HTR-8/SVneo (cell line): Measurements from ENCODE around the gene GALNT14.
"Not testable (repeated sequence)": the region's sequence is repeated elsewhere in the genome, so short reads cannot be mapped to it uniquely, and the experiment has no call there.

Experiments used
- DNase-seq: peaks from one replicate; pipeline ENCODE4 v3.0.0; 2011; ENCODE audit warnings: low spot score, mixed read lengths; ENCODE audit not compliant: insufficient read length
- FAIRE-seq: peaks from 2 replicates; lab custom pipeline; 2011; peaks lifted over from hg19 to GRCh38; lab: Jason Lieb, UNC

Gene GALNT14, protein sequence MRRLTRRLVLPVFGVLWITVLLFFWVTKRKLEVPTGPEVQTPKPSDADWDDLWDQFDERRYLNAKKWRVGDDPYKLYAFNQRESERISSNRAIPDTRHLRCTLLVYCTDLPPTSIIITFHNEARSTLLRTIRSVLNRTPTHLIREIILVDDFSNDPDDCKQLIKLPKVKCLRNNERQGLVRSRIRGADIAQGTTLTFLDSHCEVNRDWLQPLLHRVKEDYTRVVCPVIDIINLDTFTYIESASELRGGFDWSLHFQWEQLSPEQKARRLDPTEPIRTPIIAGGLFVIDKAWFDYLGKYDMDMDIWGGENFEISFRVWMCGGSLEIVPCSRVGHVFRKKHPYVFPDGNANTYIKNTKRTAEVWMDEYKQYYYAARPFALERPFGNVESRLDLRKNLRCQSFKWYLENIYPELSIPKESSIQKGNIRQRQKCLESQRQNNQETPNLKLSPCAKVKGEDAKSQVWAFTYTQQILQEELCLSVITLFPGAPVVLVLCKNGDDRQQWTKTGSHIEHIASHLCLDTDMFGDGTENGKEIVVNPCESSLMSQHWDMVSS

DNA sequence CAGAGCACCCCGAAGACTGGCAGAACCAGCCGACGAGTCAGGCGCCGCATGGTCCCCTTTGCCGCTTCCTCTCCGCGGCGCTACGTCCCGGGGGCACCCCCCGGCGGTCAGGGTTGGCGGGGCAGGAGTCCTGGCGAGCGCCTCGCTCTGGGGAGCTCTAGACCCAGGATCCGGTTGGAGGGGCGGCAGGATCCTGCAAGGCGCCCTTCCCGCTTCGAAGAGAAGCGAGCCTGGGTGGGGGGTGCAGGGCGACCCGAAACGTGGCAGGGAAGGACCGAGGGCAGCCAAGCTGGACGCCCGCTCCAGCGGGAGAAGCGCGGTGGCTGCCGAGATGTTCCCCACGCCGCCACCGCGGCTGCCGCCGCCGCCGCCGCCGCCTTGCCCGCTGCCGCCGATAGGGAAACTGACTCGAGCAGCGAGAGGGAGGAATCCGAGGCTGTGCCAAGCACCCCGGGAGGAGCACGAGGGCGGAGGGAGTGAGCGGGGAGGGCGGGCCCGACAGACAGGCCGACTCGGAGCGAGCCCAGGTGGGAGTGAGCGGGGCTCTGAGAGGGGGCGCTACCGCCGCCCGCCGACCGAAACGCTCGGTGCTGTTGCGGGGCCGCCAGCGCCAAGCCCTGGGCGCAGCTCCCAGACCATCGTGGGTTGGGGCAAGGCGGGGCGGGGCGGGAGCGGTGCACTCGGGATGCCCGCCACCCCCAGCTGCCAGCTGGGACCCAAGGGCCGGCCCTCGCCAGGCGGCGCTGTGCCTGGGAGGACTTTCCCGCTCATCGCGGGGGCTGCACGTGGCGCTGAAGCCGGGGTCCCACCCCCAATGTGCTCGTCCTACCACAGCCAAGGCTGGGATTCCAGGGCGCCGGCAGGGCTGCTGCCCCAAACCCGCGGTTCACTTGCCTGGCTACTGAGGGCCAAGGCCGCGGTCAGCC is at the start of gene GALNT14:
Gene GALNT14 (minus strand): TSS at position 404 of the 926 bp plus-strand sequence. CDS start 354 bp downstream, at position 50.
- peak; percentile 28 for FAIRE-seq
- DNase-seq, result peak; percentile 61

DNA sequence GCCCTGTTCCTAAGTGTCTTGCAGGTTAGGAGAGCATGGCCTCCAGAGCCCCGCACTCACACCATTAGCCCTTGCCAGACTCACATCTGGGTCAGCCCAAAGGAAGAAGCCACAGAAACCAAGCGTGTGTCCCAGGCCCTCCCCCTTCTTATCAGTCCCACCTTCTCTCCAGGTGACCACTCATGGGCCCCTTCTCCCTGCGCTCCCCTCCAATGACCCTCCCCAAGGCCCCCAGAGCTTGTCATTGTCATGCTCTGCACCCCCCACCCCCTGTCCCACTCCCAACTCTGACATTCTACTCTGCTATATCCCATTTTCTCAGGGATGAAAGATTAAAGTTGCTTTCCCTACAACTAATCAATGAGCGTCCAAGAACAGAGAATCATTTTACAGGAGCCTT is 48.9 kb upstream of the GALNT14 start:
- DNase-seq (no peak), FAIRE-seq (no peak)

DNA sequence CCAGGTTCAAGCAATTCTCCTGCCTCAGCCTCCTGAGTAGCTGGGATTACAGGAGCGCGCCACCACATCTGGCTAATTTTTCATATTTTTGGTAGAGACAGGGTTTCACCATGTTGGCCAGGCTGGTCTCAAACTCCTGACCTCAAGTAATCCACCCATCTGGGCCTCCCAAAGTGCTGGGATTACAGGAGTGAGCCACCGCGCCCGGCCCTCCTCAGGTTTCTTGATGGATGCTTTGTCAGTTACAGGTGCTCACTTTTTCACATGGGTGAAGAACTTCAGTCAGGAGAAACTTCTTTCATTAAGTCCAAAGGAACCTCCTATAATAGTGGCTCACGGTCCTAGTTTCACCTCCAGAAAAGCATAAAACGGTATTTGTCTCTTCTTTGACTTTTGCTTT is 45.7 kb upstream of the GALNT14 start:
- DNase-seq, FAIRE-seq: not testable (repeated sequence)

DNA sequence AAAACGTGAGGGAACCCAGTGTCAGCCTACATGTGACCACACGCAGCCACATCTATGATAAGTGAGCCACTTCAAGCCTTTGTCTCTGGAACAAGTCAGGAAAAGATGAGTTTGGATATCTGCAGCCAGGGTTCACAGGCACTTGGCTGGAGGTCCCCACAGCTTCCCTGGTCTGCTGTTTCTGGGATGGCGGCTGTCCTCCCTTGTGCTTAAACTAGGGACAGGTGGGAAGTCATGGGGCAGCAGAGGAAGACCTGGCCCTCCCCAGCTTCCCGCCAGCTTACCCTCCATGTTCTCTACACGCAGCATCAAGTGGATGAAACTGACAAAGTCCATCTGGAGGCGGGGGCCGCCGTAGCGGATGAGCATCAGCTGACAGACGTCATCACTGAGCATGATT is 38.5 kb upstream of the GALNT14 start:
- FAIRE-seq (no peak), DNase-seq (no peak)

DNA sequence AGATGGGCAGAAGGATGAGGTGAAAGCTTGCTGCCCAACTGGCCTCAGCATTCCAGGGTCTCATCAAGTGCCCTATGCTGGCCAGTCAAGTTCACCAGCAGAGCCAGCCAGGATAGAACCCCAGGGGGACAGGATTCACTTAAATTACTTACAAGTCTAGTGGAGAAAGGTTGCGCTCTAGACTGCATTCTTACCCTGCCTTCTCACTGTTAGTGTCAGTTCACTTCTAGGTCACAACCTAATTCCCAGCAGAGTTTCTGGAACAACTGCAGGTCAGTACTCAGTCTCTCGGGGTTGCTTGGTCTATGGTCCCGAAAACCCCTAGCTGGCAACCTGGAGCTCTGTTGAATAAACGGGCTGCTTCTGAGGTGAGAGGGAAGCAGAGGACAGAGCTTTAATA is 32.9 kb upstream of the GALNT14 start:
- FAIRE-seq, result no peak
- no peak for DNase-seq

DNA sequence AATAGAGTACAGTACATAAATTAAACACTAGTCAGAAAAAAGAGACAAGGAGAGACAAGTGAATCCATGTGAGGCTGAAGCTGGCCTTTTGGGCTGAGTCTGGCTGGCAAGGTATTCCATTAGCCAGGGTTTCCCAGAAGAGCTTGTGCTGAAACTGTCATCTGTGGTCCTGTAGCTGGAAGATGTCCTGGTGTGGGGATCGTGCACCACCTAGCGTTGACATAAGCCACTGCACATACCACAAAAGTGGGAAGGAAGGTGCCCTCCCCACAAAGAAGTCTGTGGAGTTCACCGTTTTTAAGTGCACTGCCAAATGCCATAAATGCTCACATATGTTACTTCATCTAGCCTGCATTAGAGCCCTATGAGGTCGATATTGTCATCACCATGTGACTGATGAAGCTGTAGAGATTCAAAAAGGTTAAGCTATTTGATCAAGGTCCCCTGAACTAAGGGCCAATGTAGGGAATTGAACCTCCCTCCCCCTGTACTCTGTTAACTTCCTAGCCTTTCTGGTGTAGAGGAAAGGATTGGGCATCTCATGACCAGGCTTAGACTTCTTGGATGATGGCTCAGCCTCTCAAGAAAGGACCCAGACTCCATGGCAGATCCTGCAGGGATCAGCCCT is 31.9 kb upstream of the GALNT14 start:
- peak; percentile 74 for DNase-seq
- FAIRE-seq, result peak; percentile 60

DNA sequence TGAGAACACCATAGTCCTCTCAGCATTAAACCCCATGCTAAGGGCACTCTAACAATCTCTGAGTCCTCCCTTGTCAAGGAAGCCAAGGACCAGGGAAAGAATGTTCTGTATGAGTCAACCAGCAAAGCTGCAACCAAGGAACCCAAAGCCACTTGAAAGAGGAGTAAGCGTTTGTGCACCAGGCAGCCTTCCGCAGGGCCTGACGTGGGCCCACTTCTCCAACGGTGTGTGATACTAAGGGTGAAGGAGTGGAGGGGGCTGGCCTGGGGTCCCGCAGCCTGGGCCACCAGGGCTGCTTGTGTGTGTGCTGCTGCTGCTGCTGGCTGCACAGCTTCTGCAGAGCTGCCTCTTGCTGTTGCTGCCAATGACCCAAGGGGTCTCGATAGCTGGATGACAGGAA is 30.1 kb upstream of the GALNT14 start:
- DNase-seq (no peak), FAIRE-seq (no peak)

DNA sequence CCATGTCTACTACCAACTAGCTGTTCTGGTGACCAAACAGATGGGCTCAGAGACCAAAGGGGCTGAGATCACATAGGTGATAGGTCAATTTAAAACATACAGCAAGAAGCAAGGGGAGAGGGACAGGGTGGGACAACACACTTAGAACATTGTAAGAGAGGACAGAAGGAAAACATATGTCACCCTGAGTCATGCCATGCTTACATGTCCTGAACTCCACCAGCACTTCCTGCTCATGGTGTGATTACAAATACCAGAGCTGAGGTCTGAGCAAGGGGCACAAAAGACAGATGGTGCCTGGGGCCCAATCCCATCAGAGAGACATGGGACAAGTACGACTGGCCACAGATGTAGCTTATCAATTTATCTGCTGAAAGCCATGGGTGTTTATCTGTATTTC is 28.7 kb upstream of the GALNT14 start:
- FAIRE-seq (no peak), DNase-seq (no peak)

DNA sequence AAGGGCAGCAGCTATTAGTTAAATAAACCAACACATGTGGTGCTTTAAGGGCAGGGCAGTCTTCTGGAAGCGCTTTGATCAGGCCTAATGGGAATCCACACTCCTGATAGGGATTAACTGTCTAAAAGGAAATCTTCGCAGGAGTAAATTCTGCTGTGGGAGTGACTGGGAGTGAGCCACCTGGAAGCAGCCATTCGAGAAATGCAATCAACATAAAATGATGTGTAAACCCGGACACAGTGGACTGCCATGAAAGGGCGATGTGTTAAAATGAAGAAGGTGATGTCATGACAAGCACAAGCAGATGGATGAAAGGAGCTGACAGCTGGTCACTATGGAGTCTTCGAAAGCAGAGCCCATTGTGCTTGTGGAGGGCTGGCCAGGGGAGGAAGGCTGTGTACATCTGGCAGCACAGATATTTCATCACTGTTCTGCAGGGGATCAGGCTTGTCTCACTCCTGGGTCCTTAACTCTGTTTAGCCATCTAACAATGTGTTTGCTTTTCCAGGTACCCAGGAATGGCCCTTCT is 24.8 kb upstream of the GALNT14 start:
- no peak for FAIRE-seq
- DNase-seq, result no peak

DNA sequence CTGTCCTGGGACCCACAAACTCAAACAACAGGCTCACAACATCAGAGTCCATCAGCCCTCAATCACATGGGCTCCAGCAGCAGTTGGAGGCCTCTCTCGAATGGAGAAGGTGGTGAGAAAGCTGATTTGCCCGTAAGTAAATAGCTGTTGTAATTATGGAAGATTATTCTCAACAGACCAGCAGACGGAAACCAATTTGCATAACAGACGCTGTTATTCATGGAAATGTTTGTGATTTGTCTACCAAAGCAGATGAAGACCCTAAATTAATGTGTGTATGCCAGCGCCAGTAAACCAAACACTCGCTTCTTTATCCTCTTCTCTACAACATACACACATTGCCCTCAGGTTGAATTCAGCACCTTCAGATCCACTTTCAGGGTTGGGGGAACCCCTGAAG is 23.4 kb upstream of the GALNT14 start:
- no peak for FAIRE-seq
- DNase-seq, result no peak

DNA sequence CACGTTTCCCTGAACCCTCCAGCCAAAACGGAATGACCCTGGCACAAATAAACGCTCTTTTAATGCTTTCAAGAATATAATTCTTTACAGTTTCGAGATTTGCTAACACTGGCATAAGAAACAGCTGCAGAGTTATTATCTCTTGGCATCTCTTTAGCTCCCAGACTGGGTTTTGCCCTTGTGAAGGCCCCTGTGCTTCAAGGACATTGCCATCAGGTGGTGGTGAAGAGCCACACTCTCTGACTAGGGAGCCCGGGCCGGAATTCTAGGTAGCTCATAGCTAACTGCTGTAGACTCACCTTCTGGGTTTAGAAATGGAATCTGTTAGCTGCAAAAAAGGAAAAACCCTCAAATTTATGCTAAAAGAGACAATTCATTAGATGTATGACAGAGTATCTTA is 13.3 kb upstream of the GALNT14 start:
- DNase-seq (no peak), FAIRE-seq (no peak)

DNA sequence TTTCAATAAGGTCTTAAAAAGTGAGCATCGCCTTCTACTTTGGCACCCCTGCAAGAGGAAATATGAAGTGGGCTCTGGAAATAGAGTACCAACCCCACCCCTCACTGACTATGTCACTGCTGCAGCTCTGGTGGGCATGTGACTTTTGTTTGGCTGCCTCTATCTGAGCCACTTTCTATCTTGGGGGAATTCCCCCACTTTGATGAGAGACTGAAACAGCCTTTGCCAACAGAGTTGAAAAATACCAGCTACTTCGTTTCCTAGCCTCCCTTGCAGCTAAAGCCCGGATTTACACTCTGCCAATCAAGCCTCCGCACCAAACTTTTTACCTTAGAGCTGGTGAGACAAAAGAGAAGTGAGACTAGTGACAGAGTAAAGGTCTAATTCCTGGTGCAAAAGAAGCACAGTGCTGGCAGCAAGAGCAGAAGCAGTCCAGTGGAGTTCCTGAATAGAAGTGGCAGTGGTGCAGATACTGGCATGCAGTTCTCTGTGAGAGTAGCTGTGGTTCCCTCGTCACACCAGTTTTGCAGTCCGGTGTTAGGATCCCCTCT is 12.0 kb upstream of the GALNT14 start:
- DNase-seq, result no peak
- no peak for FAIRE-seq

DNA sequence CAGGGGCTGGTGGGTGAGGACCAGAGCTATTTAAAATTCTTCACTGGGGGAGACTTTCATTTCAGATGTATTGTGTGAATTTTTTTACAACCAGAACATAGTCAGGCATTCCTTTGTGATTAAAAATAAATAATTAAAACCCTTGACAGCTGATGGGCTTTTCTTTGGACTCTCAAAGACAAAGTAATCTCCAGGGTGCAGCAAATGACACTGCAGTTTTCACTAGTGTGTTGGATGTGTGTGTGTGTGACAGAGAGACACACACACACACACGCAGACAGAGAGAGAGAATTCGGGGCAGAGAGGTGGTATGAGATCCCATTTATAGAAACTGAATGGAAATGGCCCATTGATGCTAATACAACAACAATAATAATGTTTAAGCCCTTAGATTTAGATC is 10.3 kb upstream of the GALNT14 start:
- FAIRE-seq, result no peak
- DNase-seq, result no peak

DNA sequence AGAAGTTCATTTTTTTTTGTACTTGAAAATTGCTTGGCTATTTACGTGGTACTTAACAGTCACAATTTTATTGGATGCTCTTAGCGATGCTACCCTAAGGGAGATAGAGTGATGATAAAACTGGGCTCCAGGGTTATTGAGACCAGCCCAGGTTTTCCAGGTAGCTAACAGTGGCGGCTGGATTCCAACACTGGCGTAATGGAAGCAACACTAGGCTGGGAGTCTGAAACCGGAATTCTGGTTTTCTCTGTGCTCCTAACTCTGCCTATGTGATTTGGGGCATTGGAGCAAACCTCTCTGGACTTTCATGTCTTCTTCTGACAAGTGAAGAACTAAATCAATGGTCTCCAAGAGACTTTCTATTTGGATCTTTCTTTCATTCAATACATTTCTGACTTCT is 9.4 kb upstream of the GALNT14 start:
- no peak for FAIRE-seq
- DNase-seq, result no peak

DNA sequence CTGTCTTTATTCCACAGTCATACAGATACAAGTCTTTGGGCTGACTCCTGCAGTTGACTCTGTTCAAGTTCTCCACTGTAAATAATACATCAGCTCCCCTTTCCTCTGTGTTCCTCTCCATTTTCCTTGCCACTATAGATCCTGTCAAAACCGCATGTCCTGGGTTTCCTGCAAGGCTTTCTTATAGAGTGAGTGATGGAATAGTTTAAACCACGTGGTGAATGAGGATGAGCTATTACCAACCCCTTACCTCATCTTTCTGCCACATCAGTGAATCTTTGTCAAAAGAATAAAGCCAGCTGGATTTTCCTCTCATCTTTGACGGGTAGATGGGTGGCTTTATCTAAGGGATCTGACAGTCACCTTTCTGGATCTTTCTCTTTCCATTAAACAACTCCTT is 3.9 kb upstream of the GALNT14 start:
- FAIRE-seq, result no peak
- DNase-seq, result no peak

DNA sequence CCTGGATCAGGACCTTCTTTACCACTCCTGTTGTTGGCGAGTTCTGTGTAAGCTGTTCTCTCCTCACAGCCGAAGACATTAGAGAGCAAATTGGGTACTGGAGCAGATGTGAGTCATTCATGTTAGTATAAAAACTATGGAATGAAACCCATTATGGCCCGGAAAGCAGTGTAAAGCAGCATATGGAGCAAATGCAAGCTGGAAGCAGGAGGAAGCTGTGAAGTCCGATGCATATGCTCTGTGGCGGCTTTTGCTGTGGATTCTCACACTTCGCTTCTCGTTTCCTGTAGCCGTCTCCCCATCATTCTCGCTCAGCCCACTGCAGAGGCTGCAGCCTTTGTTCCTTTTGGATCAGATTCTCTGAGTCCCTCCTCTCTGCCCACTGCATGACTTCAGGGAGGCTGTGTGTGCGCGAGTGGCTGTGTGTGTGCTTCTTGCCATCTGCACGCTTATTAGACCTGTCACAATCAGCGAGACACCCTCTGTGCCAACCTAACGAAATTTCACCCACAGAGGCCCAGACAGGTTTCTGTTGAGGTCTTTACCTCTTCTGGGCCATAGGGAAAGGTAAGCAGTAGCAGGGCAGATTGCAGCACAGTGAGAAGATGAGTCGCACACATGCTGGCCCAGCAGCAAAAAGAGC is 3.3 kb upstream of the GALNT14 start:
- FAIRE-seq, result no peak
- no peak for DNase-seq

DNA sequence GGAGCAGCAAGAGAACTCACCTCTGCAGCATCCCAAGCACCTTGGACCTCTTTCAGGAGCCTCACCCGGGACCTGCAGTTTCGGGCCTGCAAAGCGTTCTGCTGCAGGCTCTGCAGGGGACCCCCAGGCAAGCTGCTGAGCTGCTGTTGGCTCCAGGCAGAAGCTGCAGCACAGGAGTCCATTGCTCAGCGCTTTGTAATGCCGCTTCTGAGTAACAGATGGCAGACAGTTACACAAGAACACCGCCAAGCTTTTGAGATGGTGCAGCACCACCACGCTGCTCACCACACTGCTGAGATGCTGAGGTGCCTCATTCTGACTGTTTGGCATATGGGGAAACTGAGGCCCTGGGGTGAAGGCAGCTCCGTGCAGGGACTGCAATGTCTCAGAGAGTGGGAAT is 1.9 kb upstream of the GALNT14 start:
- no peak for DNase-seq
- no peak for FAIRE-seq

DNA sequence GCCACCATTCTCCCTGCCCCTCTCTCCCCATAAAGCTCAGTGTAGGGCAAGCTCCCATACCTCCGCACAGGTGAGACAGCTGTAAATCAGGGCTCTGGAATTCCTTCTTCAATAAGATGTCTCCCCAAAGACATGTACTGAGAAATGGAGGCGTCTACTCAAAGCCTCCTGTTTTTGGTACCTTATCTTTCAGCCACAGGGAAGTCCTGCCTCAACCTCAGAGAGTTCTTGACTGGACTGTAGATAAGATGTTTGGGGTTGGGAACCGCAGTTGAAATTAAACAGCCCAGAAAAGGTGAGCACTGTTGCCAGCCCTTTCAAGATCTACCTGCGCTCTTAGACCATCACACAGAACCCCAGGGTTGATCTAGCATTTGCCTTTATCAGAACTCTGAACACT is 1.4 kb upstream of the GALNT14 start:
- DNase-seq, result no peak
- FAIRE-seq, result no peak

DNA sequence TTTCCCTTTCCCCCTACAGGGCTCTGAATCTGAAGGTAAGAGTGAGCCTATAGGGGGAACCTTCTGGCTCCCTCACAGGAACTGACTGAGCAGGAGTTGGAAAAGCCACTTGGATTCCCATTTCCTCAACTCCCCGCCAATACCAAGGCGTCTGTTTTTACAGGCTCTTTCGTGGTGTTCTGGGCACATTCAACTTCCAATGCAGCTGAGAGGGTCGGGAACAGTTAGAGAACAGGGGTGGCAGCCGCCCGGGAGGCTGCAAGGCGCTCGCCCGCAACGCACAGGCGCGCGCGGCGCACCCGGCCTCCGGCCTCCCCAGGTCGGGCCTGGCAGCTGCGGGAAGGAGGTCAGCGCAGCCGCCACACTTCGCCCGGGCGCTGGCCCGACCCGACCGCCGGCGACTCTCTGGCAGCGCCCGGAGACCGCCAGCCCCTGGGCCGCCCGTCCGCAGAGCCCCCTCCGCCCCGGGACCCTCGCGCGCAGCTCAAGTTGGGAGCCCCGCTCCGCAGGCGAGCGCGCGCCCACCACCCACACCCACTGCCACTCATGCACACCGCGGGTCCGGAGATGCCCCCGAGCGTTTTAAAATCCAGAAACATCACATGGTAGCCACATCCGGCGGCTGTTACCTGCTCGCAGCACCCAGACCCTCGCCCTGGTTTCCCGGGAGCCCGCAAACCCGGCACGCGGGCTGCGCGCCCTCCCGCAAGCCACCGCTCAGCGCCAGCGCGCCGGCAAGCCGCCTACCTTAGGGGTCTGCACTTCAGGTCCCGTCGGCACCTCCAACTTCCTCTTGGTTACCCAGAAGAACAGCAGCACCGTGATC is 816 bp downstream of the GALNT14 start:
- DNase-seq, result no peak
- no peak for FAIRE-seq
